HepG2 (cell line): ENCODE measurements around the gene EFNA2. TPM values are rescaled to one million over a fixed set of nuclear protein-coding genes. Genes with fewer than 3 reads are reported as not detected.

Experiments used
- CBX1 ChIP-seq: IDR thresholded peaks from one replicate; pipeline ENCODE4 v1.6.1; 2016; ENCODE audit warnings: antibody characterized with exemption, low read depth
- CREB1 ChIP-seq, 2 experiments: fragments of 450-650 bp in 1 of 2; IDR thresholded peaks; 2 replicates each; pipeline ENCODE4 v1.6.1; 2016 to 2017; ENCODE audit warnings: control low read depth in 1 of 2, mild to moderate bottlenecking in 1 of 2, missing compliant biosample characterization in 1 of 2, missing genetic modification characterization in 1 of 2
- FOSL2 ChIP-seq: sonication (generic); formaldehyde crosslinking; IDR thresholded peaks from 2 replicates; pipeline ENCODE4 v1.4.0; 2020; ENCODE audit warnings: missing genetic modification reagents
- FOXK1 ChIP-seq: sonication (generic); formaldehyde crosslinking; IDR thresholded peaks from 2 replicates; pipeline ENCODE4 v1.4.0; 2020; ENCODE audit warnings: low read depth, missing genetic modification reagents, borderline replicate concordance
- HDAC1 ChIP-seq: sonication (generic); formaldehyde crosslinking; IDR thresholded peaks from 2 replicates; pipeline ENCODE4 v1.5.1; 2020; ENCODE audit warnings: mild to moderate bottlenecking, missing genetic modification reagents
- HINFP ChIP-seq: sonication (generic); formaldehyde crosslinking; IDR thresholded peaks from 2 replicates; pipeline ENCODE4 v1.4.0; 2020; ENCODE audit warnings: low read depth, mild to moderate bottlenecking, missing genetic modification reagents
- NFYC ChIP-seq: IDR thresholded peaks from 2 replicates; pipeline ENCODE4 v1.6.1; 2016; ENCODE audit warnings: missing genetic modification reagents, missing compliant biosample characterization
- NKX3-1 ChIP-seq: sonication (generic); formaldehyde crosslinking; IDR thresholded peaks from 2 replicates; pipeline ENCODE4 v1.5.0; 2020; ENCODE audit warnings: missing genetic modification reagents
- NONO ChIP-seq, 2 experiments: fragments of 450-650 bp in 1 of 2; sonication (generic) in 1 of 2; formaldehyde crosslinking in 1 of 2; IDR thresholded peaks in 1 of 2; conservative IDR thresholded peaks in 1 of 2; 2 replicates each; pipeline versions ENCODE4 v1.6.1 to v1.8.0; 2017 to 2022; ENCODE audit warnings: mild to moderate bottlenecking in 1 of 2, missing genetic modification reagents in 1 of 2, moderate library complexity in 1 of 2
- POLR2AphosphoS2 ChIP-seq: IDR thresholded peaks from 2 replicates; pipeline ENCODE4 v1.6.1; 2011; ENCODE audit warnings: low read depth, low read length, improper control_type of control experiment
- SMAD1 ChIP-seq: sonication (generic); formaldehyde crosslinking; IDR thresholded peaks from 2 replicates; pipeline ENCODE4 v1.4.0; 2020; ENCODE audit warnings: missing genetic modification reagents, low read depth, mild to moderate bottlenecking, borderline replicate concordance
- TAF1 ChIP-seq: sonication (generic); formaldehyde crosslinking; IDR thresholded peaks from 2 replicates; pipeline ENCODE4 v1.4.0; 2020; ENCODE audit warnings: missing genetic modification reagents
- TGIF2 ChIP-seq: IDR thresholded peaks from 2 replicates; pipeline ENCODE4 v1.6.1; 2016; ENCODE audit warnings: control low read depth, missing compliant biosample characterization
- ZBED4 ChIP-seq: sonication (generic); formaldehyde crosslinking; IDR thresholded peaks from 2 replicates; pipeline ENCODE4 v1.4.0; 2020; ENCODE audit warnings: missing genetic modification reagents, borderline replicate concordance
- ZBTB21 ChIP-seq: sonication (generic); formaldehyde crosslinking; IDR thresholded peaks from 2 replicates; pipeline ENCODE4 v1.4.0; 2020; ENCODE audit warnings: missing genetic modification reagents
- ZEB1 ChIP-seq: IDR thresholded peaks from 2 replicates; pipeline ENCODE4 v1.6.1; 2012; ENCODE audit warnings: mild to moderate bottlenecking, low read depth, inconsistent platforms; ENCODE audit not compliant: insufficient replicate concordance
- ZFP90 ChIP-seq: sonication (generic); formaldehyde crosslinking; IDR thresholded peaks from 2 replicates; pipeline ENCODE4 v1.8.0; 2022; ENCODE audit warnings: missing genetic modification reagents, mild to moderate bottlenecking, inconsistent platforms, borderline replicate concordance
- ZNF276 ChIP-seq: sonication (generic); formaldehyde crosslinking; IDR thresholded peaks from 2 replicates; pipeline ENCODE4 v1.4.0; 2020; ENCODE audit warnings: mild to moderate bottlenecking, low read depth, missing genetic modification reagents
- ZNF335 ChIP-seq: sonication (generic); formaldehyde crosslinking; IDR thresholded peaks from 2 replicates; pipeline ENCODE4 v1.4.0; 2020; ENCODE audit warnings: missing genetic modification reagents
- ZSCAN20 ChIP-seq: sonication (generic); formaldehyde crosslinking; IDR thresholded peaks from 2 replicates; pipeline ENCODE4 v1.4.0; 2020; ENCODE audit warnings: missing genetic modification reagents, mild to moderate bottlenecking, borderline replicate concordance
- polyA plus RNA-seq, 8 experiments: library from polyadenylated mRNA; depleted of rRNA in 3 of 8; stranded (reverse) in 7 of 8; unstranded in 1 of 8; fragments of >200 nt; fragmentation: Illumina TruSeq in 4 of 8; extraction: Trizol in 4 of 8; gene quantifications; 2 replicates each; pipeline versions ENCODE4 v1.2.1 to v1.2.3, GENCODE V29; 2011 to 2016; ENCODE audit warnings: low read depth in 4 of 8, missing spikeins in 1 of 8, mixed read lengths in 1 of 8; ENCODE audit not compliant: insufficient read depth in 1 of 8
- total RNA-seq, 5 experiments: library from RNA; depleted of rRNA; stranded (reverse); fragments of >200 nt; fragmentation: Illumina TruSeq; extraction: Trizol; gene quantifications; 2 replicates each; pipeline ENCODE4 v1.2.3, GENCODE V29; 2016; ENCODE audit warnings: low read depth in 1 of 5
- TF ChIP-seq, protein P1 (sequence below): IDR thresholded peaks from 2 replicates; pipeline ENCODE4 v1.6.1; 2012; ENCODE audit warnings: inconsistent platforms
- TF ChIP-seq, protein P2 (sequence below): IDR thresholded peaks from 2 replicates; pipeline ENCODE4 v1.6.1; 2018; ENCODE audit warnings: missing genetic modification reagents

EFNA2 gene
- total and polyA plus RNA-seq, 2 of the 13 experiments (the other 11 are each of a cell fraction or from before 2014, with no cell fraction given), result 6.0 to 9.9 TPM

GRCh38 chr19:1269065-1269477 is 16.6 kb upstream of the EFNA2 start, which contains the start of gene CIRBP (continued):
- TF ChIP-seq ZBTB21 (CRISPR knock-in tag), result no peak
- TF ChIP-seq NONO (IDR thresholded peaks at IDR 0.05), result no peak
- TF ChIP-seq NONO (CRISPR knock-in tag; conservative IDR thresholded peaks at IDR 0.05), result peak; percentile 48
- TF ChIP-seq ZSCAN20 (CRISPR knock-in tag), result 0 out of 2 replicates have a peak, but pooled peaks have one; percentile 49
- 0 out of 2 replicates have a peak, but pooled peaks have one; percentile 16 for TF ChIP-seq NKX3-1 (CRISPR knock-in tag)
- TF ChIP-seq ZNF335 (CRISPR knock-in tag), result 0 out of 2 replicates have a peak, but pooled peaks have one; percentile 38
- TF ChIP-seq, protein P1, sequence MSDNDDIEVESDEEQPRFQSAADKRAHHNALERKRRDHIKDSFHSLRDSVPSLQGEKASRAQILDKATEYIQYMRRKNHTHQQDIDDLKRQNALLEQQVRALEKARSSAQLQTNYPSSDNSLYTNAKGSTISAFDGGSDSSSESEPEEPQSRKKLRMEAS, result 0 out of 2 replicates have a peak, but pooled peaks have one; percentile 25
- TF ChIP-seq ZFP90, result no peak; the same call in 1 of the 2 replicates
- TF ChIP-seq CBX1, result peak; percentile 34
- 0 out of 2 replicates have a peak, but pooled peaks have one; percentile 39 for TF ChIP-seq TGIF2 (CRISPR knock-in tag)
- peak; percentile 80 for TF ChIP-seq TAF1 (CRISPR knock-in tag)
- no peak for TF ChIP-seq SMAD1 (CRISPR knock-in tag)
- TF ChIP-seq ZNF276 (CRISPR knock-in tag), result 0 out of 2 replicates have a peak, but pooled peaks have one; percentile 23
- TF ChIP-seq ZEB1, result no peak
- TF ChIP-seq POLR2AphosphoS2, result peak; percentile 97
- TF ChIP-seq HDAC1 (CRISPR knock-in tag), result peak; percentile 59
- peak; percentile 83 for TF ChIP-seq NFYC (CRISPR knock-in tag)
- TF ChIP-seq FOSL2, result peak; percentile 28; the same call in 1 of the 2 replicates
- peak; percentile 69; the same call in 1 of the 2 replicates for TF ChIP-seq HINFP (CRISPR knock-in tag)
- TF ChIP-seq FOXK1 (CRISPR knock-in tag), result no peak; the same call in 1 of the 2 replicates
- TF ChIP-seq, protein P2, sequence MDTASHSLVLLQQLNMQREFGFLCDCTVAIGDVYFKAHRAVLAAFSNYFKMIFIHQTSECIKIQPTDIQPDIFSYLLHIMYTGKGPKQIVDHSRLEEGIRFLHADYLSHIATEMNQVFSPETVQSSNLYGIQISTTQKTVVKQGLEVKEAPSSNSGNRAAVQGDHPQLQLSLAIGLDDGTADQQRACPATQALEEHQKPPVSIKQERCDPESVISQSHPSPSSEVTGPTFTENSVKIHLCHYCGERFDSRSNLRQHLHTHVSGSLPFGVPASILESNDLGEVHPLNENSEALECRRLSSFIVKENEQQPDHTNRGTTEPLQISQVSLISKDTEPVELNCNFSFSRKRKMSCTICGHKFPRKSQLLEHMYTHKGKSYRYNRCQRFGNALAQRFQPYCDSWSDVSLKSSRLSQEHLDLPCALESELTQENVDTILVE (CRISPR knock-in tag), result peak; percentile 58
- TF ChIP-seq CREB1 (IDR thresholded peaks at IDR 0.05), result peak; percentile 57; the same call in 1 of the 2 replicates
- no peak for TF ChIP-seq CREB1 (CRISPR knock-in tag; IDR thresholded peaks at IDR 0.05)
- TF ChIP-seq ZBED4 (CRISPR knock-in tag), result peak; percentile 79
